Measurements from ENCODE around the gene PVRIG.

DNA sequence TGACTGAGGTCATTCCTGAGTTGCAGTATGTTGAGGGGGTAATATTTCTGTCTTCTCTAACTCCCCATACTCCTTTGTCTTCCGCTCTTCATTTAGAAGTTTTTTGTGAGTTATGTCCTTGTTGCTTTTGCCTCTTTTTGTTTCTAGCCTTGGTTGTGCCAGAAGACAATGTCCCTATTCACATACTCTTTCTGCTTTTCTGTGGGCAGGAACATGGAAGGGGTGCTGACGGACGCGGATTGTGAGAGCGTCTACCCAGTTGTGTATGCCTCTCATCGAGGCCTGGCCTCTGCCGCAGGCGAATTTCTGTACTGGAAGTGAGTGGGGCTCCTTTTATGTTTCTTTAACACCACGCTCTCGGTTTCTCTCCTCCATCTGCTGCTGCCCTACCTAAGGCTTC, 21.5 kb upstream of the PVRIG start:
- TF ChIP-seq, protein P1, sequence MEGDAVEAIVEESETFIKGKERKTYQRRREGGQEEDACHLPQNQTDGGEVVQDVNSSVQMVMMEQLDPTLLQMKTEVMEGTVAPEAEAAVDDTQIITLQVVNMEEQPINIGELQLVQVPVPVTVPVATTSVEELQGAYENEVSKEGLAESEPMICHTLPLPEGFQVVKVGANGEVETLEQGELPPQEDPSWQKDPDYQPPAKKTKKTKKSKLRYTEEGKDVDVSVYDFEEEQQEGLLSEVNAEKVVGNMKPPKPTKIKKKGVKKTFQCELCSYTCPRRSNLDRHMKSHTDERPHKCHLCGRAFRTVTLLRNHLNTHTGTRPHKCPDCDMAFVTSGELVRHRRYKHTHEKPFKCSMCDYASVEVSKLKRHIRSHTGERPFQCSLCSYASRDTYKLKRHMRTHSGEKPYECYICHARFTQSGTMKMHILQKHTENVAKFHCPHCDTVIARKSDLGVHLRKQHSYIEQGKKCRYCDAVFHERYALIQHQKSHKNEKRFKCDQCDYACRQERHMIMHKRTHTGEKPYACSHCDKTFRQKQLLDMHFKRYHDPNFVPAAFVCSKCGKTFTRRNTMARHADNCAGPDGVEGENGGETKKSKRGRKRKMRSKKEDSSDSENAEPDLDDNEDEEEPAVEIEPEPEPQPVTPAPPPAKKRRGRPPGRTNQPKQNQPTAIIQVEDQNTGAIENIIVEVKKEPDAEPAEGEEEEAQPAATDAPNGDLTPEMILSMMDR (IDR thresholded peaks at IDR 0.05) = no peak
- no peak for TF ChIP-seq POLR2A (IDR thresholded peaks at IDR 0.05)

All from lower leg skin (tissue), 3 donors.